ENCODE measurements around the gene LGALS1.
"Not testable (repeated sequence)": the region's sequence is repeated elsewhere in the genome, so short reads cannot be mapped to it uniquely, and the experiment has no call there.

Gene LGALS1

GRCh38 chr22:37716708-37717107 is 41.3 kb downstream of the LGALS1 start:
- H3K27ac ChIP-seq (ENCODE audit: insufficient read depth, low read length, poor library complexity, severe bottlenecking) = no peak overlapping the region
- no peak for DNase-seq
- no peaks in the 10 kb centered on the region for H3K9me3 ChIP-seq (ENCODE audit: control insufficient read depth, low read length)
- H3K4me1 ChIP-seq (ENCODE audit: control insufficient read depth, insufficient read depth, low read length, poor library complexity, severe bottlenecking) = no peaks in the 10 kb centered on the region
- H3K36me3 ChIP-seq (ENCODE audit: control insufficient read depth, insufficient read depth, low read length) = no peaks in the 10 kb centered on the region
- H3K4me3 ChIP-seq (ENCODE audit: insufficient read depth, low read depth, low read length, poor library complexity, severe bottlenecking) = no peak overlapping the region
- H3K27me3 ChIP-seq (replicated peaks; ENCODE audit: control insufficient read depth, insufficient read depth, low read length, poor library complexity, severe bottlenecking) = no peaks in the 10 kb centered on the region

GRCh38 chr22:37717235-37717634 is 41.8 kb downstream of the LGALS1 start:
- not testable (repeated sequence) for H3K36me3 ChIP-seq (ENCODE audit: control insufficient read depth, insufficient read depth, low read length); H3K9me3 ChIP-seq (ENCODE audit: control insufficient read depth, low read length); H3K27ac ChIP-seq (ENCODE audit: insufficient read depth, low read length, poor library complexity, severe bottlenecking); H3K4me3 ChIP-seq (ENCODE audit: insufficient read depth, low read depth, low read length, poor library complexity, severe bottlenecking); H3K27me3 ChIP-seq (replicated peaks; ENCODE audit: control insufficient read depth, insufficient read depth, low read length, poor library complexity, severe bottlenecking); DNase-seq; H3K4me1 ChIP-seq (ENCODE audit: control insufficient read depth, insufficient read depth, low read length, poor library complexity, severe bottlenecking)

GRCh38 chr22:37717746-37718305 is 42.4 kb downstream of the LGALS1 start:
- H3K27me3 ChIP-seq (replicated peaks; ENCODE audit: control insufficient read depth, insufficient read depth, low read length, poor library complexity, severe bottlenecking); H3K4me3 ChIP-seq (ENCODE audit: insufficient read depth, low read depth, low read length, poor library complexity, severe bottlenecking); H3K36me3 ChIP-seq (ENCODE audit: control insufficient read depth, insufficient read depth, low read length); DNase-seq; H3K4me1 ChIP-seq (ENCODE audit: control insufficient read depth, insufficient read depth, low read length, poor library complexity, severe bottlenecking); H3K27ac ChIP-seq (ENCODE audit: insufficient read depth, low read length, poor library complexity, severe bottlenecking); H3K9me3 ChIP-seq (ENCODE audit: control insufficient read depth, low read length): not testable (repeated sequence)

GRCh38 chr22:37725551-37726240 is 50.3 kb downstream of the LGALS1 start:
- no peak for DNase-seq

GRCh38 chr22:37726241-37726887 is 50.9 kb downstream of the LGALS1 start:
- Histone ChIP-seq H3K27ac (ENCODE audit: insufficient read depth, low read length, poor library complexity, severe bottlenecking) (no peak overlapping the region), H3K4me3 (ENCODE audit: insufficient read depth, low read depth, low read length, poor library complexity, severe bottlenecking) (no peak overlapping the region), H3K27me3 (replicated peaks; ENCODE audit: control insufficient read depth, insufficient read depth, low read length, poor library complexity, severe bottlenecking) (no peaks in the 10 kb centered on the region), H3K36me3 (ENCODE audit: control insufficient read depth, insufficient read depth, low read length) (no peaks in the 10 kb centered on the region), H3K4me1 (ENCODE audit: control insufficient read depth, insufficient read depth, low read length, poor library complexity, severe bottlenecking) (no peaks in the 10 kb centered on the region), H3K9me3 (ENCODE audit: control insufficient read depth, low read length) (no peaks in the 10 kb centered on the region)
- DNase-seq = no peak

More at GRCh38 chr22:37725551-37726240, 50.3 kb downstream of the LGALS1 start:
- Histone ChIP-seq H3K4me3 (ENCODE audit: insufficient read depth, low read depth, low read length, poor library complexity, severe bottlenecking) (no peak overlapping the region), H3K36me3 (ENCODE audit: control insufficient read depth, insufficient read depth, low read length) (no peaks in the 10 kb centered on the region), H3K27ac (ENCODE audit: insufficient read depth, low read length, poor library complexity, severe bottlenecking) (no peak overlapping the region), H3K4me1 (ENCODE audit: control insufficient read depth, insufficient read depth, low read length, poor library complexity, severe bottlenecking) (no peaks in the 10 kb centered on the region), H3K9me3 (ENCODE audit: control insufficient read depth, low read length) (no peaks in the 10 kb centered on the region), H3K27me3 (replicated peaks; ENCODE audit: control insufficient read depth, insufficient read depth, low read length, poor library complexity, severe bottlenecking) (no peaks in the 10 kb centered on the region)

GRCh38 chr22:37728620-37729019 is 53.2 kb downstream of the LGALS1 start:
- DNase-seq = no peak
- H3K4me1 ChIP-seq (ENCODE audit: control insufficient read depth, insufficient read depth, low read length, poor library complexity, severe bottlenecking) = no peaks in the 10 kb centered on the region
- H3K36me3 ChIP-seq (ENCODE audit: control insufficient read depth, insufficient read depth, low read length) = no peaks in the 10 kb centered on the region
- no peak overlapping the region for H3K27ac ChIP-seq (ENCODE audit: insufficient read depth, low read length, poor library complexity, severe bottlenecking)
- H3K9me3 ChIP-seq (ENCODE audit: control insufficient read depth, low read length) = no peaks in the 10 kb centered on the region
- no peak overlapping the region for H3K4me3 ChIP-seq (ENCODE audit: insufficient read depth, low read depth, low read length, poor library complexity, severe bottlenecking)
- H3K27me3 ChIP-seq (replicated peaks; ENCODE audit: control insufficient read depth, insufficient read depth, low read length, poor library complexity, severe bottlenecking) = no peaks in the 10 kb centered on the region

Measured in effector memory CD4-positive, alpha-beta T cell (primary cell).